Limb (tissue), 2 donors: ENCODE data around the gene SHROOM1.
A peak's percentile ranks its signal among the peaks of the same experiment; 100 is the strongest.

ENCODE experiments used
- DNase-seq, 2 donors: peaks; one replicate each; pipeline ENCODE4 v3.0.0-alpha.2; 2016; ENCODE audit errors: extremely low spot score in 2 of 2

SHROOM1 gene

DNA sequence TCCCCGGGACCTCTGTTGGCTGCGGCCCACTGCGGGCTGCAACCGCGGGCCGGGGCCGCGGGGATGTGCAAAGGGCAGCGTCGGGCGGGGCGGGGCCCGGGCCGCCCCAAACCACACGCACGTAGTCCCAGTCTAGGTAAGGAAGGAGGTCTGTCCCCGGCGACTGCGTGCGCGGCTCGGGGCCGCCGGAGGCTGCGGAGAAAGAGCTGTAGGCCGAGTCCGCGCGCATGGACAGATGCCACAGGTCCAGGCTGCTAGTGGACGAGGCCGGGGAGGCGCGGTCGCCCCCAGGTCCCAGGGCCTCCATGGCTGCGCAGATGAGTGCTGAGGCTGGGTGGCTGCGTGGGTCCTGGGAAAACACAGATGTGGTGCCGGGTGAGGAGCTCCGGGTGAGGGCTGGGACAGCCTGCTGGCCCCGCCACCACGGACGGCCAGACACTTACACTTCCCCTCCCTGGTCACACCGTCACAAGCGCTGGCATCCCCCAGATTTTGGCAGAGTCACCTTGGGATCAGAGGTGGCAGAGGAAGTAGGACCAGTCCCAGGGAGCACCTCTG lies 4.5 kb downstream of the SHROOM1 start:
- no peak for DNase-seq

DNA sequence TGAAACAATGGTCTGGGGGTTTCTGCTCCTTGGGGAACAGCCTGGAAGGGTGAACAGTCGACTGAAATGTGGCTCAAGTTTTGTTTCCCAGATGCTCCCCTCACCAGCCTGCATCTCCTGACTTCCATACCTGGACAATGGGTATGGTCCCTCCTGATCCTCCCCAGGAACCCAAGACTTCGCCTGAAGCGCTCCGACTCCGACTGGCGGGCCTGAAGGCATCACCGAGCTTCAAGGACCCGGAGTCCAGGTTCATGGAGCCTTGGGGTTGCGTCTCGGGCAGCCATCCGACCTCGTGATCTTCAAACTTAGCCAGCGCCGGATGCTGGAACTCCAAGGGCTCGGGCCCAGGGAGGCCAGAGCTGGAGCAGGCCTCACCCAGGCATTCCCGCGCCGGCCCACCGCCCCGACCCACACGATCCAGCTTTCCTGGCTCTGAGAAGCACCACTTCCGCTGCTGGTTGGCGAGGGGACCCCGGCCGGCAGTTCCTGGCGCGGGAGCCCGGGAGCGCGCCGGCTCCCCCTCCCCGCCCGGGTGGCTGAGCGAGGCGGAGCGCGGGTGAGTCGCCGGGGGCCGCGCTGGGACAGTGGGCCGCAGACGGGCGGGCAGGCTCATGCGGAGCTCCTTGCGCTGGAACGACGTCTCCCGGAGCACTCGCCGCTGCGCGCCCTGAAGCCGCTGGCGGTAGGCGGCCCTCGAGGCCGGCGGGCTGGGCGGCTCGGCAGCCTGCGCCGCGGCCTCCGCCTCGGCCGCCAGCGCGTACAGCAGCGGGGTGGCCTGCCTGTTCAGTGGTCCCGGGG lies 5.2 kb downstream of the SHROOM1 start:
- no peak for DNase-seq

DNA sequence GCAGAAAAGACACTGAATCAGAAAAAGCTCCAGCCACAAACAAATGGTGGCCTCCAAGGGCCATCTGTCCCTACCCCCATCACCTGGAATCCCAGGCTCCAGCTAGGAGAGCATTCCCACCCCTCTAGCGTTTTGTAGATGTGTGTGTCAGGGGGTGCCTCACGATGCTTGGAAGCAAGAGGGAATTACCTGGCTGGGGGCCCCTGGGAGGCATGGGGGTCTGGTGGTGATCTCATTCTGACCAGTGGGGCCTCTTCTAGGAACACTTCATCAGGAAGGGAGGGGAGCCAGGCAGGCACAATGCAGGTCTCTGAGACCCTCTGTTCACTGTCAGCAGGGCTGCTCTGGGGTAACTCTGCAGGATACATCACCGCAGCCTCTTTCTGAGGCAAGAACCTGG lies 6.0 kb downstream of the SHROOM1 start:
- no peak for DNase-seq

DNA sequence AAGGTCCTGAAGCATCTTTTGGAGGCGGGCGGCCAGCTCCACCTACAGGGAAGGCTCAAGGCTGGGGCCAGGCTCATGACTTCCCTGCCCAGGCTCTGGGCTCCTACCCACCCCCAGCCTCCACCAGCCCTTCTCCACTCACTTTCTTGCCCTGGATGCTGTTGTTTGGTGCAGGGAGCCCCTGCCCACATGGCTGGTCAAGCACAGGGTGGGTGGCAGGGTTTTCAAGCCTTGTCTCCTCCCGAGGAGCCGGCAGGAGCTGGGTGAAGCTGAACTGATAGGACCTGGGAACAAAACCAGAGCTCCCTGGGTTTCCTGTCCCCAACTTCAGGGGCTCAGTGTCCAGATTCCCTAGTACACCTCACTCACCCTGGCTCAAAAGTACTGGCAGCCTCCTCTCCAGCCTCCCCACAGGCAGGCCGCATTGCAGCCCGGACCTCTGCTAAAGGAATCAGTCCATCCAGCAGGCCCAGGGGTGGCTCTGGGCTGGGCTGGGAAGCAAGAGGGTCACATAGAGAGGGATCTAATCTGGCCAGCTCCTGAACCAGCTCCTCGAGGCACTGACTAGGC lies 6.9 kb downstream of the SHROOM1 start:
- no peak for DNase-seq

DNA sequence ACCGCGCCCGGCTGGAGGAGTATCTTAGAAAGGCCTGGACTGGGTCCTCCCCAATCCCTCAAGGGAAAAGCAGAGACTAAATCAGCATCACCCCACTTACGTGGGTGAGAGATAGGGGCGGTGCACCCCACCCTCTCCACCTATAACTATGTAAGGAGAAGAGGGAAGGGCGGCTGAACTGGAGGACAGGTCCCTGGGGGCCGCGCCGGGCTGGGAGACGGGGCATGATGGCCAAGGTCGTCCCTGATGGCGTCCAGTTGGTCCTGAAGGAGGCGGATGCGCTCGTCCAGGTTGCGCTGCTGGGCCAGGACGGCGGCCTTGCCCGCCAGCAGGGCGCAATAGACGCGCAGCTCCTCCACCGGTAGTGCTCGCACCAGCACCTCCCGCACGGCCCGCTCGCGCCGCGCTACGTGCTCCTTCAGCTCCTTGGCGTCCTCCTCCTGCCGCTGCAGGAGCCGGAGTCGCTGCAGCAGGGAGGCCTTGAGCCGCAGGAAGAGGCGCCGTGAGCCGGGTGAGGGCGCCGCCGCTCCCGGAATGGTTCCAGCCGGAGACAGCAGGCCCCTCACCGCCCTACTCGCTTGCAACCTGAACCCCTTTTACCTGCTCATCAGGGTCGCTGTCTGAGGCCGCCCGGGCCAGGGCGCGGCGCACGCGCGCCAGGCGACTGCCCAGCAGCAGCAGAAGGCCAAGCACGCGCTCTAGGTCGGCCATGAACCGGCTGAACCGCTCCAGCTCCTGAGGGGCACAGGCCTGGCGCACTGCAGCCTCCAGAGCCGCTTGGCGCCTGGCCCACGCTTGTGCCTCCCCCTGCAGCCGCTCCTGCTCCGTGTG lies 7.6 kb downstream of the SHROOM1 start:
- peak in 1 of 2 donors; percentile 79 for DNase-seq

DNA sequence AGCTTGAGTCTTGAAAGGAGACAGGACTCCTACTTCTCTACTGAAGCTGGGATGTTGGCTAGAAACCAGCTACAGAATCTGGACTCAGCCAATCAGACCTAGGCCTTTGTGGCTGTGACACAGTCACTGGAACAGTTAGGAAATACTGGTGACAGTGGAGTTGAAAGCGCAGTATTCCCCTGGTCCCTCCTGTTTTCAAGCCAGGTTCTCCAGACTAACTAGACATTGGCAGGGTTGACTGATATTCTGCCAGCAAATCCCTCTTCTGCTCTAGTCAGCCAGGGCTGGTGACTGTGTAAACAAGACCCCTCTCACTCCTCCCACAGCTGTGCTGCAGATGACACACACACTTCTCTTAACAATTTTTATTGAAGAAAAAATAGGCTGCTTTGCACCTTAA lies 8.7 kb downstream of the SHROOM1 start:
- no peak for DNase-seq

DNA sequence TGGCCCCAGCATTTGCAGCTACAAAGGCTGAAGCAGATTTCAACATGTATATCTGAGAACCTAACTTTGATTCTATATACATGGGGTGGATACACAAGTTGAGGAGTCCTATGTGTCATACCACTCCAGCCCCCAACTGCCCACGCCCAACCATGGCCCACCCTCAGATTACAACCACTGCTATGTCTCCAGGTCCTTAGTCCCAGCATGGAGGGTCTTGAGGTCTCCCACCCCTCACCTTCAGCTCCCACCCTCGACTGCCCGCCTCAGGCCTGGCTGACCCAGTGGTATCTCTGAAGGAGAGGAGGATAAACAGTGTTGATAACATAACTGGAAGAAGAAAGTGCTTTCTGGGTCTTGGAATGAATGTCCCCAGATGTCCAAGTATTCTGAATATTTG lies 9.1 kb downstream of the SHROOM1 start:
- DNase-seq: no peak

DNA sequence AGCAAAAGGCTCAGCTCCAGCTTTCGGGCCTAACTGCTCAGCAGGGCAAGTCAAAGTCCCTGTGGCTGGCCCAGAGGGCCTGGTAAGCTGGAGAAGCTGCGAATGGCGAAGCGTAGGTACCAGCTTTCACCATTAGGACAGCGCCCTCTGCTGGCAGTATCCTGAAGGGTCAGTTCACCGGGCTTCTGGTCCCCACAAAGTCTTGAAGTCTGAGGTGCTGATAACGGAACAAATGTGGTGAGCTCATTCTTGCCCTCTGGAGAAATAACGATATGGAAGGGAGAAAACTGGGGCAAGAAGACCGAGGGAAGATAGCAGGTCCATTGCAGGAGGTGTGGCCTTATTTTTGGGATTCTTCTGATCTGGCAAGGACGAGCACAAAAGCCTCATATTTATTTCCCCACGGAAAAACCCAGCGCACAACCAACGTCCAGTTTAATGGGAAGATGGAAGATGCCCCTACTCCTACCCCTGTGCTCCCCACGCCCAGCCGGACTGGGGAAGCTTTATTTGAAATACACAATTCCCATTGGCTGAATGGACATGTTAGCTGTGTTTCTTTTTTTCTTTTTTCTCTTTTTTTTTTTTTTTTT lies 10.2 kb downstream of the SHROOM1 start:
- peak; percentile 80 to 89 for DNase-seq

DNA sequence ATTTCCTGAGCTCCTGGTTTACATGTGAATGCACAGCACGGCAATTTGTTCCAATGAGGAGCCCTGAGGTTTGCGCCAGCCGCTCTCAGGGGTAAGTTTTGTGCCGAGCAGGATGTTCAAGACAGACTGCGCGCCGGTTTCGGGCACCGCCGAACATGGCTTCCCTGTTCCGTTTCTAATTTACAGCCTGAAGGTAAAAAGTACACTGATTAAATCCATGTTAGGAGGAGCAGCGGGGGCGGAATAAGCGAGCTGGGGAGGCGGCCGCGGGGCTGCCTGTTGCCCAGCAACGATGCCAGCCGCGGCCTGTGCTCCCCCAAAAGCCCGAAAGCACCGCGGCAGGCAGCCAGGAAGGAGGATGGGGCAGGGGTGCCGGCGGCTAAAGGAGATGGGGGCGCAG lies 11.0 kb downstream of the SHROOM1 start:
- DNase-seq: no peak

DNA sequence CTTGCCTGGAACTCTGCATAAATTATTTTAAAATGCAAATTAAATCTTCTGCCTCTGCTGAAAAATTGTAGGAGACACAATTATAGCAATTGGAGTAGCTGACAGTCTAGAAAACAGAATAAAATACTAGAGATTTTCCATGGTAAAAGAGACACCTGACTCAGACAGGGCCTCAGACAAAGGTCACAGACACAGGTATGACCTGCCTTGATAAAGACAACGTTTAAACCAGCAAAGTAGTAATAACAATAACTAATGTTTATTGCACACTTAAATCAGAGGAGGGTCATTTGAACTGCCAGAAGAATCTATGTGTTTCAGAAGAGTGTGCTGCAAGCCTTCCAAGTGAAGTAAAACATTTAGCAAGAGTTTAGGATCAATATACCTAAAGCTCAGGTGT lies 13.4 kb downstream of the SHROOM1 start:
- DNase-seq: no peak

DNA sequence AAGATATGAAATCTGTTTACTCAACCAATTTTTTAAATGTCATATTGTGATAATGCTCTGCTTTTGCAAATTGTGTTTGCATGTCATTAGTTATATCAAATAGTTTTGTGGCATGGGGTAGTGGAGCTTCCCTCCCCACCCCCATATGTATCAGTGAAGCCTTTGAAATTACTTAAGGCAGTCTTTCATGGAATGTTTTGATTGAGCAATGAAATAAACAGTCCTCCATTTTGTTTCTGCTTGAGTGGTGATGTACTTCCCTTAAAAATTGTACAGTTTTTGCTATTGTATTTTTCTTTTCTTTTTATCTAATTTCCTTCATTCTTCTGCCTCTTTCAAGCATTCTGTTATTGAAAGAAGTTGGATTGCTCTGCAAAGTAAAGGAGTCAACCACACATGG lies 13.9 kb downstream of the SHROOM1 start:
- no peak for DNase-seq

DNA sequence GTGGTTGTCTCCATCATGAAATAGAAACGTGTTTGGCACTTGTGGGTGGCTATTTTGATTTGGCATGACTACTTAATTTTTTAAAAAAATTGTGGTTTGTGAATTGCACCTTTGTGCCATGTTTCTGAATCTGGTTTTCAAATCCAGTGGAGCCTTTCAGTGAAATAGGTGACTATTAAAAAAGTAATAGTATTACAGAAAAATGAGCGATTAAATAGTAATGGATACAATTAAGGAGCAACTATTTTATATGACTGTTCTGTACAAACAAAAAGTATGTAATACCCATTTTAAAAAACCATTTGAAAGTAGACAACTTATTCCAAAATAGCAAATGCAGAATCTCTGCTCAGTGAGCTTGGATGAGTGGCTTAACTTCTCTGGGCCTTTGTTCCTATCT lies 14.4 kb downstream of the SHROOM1 start:
- DNase-seq: no peak

DNA sequence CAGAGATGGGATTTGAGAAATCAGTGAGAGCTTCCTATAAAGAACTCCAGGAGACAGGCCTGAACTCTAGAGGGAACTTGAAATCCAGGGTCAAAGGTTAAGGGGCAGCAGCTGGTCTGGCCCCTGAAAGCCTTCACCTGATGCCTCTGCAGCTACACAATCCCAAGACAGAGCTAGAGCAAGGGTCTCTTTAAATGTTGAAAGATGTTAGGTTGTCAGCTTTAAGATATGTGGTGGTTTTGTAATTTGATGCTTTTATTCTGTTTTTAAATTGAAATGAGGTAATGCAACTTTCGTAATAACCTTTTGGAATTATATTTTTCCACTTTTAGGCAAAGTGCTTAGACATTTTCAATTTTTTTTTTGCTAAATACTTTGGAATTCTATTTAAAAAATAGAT lies 15.0 kb downstream of the SHROOM1 start:
- DNase-seq: no peak

DNA sequence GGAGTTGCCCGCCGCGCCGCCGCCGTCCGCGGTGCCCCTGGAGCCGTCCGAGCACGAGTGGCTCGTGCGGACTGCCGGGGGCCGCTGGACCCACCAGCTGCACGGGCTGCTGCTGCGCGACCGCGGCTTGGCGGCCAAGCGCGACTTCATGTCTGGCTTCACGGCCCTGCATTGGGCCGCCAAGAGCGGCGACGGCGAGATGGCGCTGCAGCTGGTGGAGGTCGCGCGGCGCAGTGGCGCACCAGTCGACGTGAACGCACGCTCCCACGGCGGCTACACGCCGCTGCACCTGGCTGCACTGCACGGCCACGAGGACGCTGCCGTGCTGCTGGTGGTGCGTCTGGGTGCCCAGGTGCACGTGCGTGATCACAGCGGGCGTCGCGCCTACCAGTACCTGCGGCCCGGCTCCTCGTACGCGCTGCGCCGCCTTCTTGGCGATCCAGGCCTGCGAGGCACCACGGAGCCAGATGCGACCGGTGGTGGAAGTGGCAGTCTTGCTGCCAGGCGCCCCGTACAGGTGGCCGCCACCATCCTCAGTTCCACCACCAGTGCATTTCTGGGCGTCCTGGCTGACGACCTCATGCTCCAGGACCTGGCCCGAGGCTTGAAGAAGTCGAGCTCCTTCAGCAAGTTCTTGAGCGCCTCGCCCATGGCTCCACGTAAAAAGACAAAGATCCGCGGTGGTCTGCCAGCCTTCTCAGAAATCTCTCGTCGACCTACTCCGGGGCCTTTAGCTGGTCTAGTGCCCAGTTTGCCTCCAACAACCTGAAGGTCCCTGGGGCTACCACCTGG lies 15.7 kb downstream of the SHROOM1 start:
- no peak for DNase-seq

DNA sequence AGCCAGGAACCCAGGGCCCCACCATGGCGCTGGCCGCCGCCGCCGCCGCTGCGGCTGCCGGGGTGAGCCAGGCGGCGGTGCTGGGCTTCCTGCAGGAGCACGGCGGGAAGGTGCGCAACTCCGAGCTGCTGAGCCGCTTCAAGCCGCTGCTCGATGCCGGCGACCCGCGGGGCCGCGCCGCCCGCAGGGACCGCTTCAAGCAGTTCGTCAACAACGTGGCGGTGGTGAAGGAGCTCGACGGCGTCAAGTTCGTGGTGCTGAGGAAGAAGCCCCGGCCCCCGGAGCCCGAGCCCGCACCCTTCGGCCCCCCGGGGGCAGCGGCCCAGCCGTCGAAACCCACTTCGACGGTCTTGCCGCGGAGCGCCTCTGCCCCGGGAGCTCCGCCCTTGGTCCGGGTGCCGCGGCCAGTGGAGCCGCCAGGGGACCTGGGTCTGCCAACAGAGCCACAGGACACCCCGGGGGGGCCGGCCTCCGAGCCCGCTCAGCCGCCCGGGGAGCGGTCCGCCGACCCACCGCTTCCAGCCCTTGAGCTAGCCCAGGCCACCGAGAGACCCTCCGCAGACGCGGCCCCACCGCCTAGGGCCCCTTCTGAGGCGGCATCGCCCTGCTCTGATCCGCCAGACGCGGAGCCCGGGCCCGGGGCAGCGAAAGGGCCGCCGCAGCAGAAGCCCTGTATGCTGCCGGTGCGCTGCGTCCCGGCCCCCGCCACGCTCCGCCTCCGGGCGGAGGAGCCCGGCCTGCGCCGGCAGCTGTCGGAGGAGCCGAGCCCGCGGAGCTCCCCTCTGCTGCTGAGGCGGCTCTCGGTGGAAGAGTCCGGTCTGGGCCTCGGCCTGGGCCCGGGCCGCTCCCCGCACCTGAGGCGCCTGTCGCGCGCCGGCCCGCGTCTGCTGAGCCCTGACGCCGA lies 16.6 kb downstream of the SHROOM1 start:
- DNase-seq: peak in 1 of 2 donors; percentile 54

DNA sequence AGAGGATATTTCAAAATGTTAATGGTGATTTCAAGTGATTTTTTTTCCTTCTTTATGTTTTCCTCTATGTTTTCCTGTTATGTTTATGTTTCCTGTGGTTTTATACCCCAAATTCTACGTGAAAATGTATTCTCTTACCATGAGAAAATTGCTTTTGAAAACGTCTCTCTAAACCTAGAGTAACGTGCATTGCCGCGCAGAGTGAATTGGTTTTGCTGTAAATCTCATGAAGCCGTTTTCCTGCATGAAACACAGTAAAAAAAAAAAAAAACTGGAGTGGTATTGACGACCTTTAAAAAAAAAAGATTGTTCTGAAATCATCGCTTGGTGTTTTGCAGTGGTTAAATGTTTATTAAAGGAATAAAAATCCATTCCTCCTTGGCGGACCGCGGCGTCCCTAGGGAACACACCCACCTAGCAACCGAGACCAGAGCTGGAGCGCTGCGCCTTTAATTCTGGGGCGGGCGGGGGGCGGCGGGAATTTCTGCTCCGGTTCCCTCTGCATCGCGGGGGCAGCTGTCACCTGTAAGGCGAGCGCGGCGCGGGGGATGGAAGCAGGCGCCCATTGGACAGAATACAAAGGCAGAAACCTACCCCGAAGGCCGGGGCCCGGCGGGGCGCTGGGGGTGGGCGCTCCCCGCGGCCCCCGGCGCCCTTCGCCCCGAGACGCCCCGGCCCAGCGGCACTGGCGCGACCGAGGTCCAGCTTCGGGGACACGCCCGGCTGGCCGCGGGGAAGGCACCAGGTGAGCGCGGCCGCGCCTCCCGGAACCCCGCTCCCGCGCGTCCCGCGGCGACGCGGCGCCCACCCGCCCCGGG lies 17.5 kb downstream of the SHROOM1 start, which contains the start of gene SOWAHA:
Gene SOWAHA, plus strand, starts transcription at position 522 of the 818 bp plus-strand sequence. CDS start 320 bp downstream, outside the sequence.
- peak in 1 of 2 donors; percentile 57 for DNase-seq

DNA sequence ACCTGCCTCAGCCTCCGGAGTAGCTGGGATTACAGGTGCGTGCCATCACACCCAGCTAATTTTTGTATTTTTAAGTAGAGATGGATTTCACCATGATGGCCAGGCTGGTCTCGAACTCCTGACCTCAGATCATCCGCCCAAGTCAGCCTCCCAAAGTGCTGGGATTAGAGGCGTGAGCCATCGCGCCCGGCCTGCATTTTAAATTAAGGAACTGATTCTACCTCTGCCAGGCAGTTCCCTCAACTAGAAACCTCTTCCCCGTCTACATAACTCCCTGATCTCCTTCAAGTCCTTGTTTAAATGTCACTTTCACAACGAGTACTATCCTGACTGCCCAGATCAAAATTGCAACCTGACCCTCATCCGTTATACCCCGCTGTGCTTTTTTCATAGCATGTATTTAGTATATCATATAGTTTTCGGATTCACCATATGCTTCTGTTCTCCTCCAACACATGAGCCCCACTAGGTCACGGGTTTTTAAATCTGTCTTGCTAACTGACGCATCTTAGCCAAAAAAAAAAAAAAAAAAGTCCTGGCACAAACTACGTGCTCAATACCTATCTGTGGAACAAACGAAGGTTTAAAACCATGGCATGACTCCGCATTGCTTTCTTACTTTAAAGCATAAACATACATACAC lies 18.2 kb downstream of the SHROOM1 start:
- no peak for DNase-seq

DNA sequence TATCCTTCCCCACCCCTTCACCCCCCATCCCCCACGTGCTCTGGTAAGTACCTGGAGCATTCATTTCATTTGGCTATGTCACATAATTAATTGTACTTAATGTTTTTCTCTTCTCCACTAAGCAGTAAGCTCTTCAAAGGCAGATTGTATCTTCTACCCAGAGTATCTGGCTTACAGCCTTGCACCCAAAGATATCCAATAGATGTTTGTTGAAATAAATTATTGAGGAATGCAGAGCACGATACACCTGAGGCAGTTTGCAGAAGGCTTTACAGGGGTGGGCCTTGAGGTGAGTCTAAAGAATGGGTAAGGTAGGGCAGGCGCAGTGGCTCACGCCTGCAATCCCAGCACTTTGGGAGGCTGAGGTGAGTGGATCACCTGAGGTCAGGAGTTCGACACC lies 19.8 kb downstream of the SHROOM1 start:
- no peak for DNase-seq
